ENCODE data around the gene ZG16. TPM values are rescaled to one million over a fixed set of nuclear protein-coding genes. Genes with fewer than 3 reads are reported as not detected.
"Not testable (repeated sequence)": the region's sequence is repeated elsewhere in the genome, so short reads cannot be mapped to it uniquely, and the experiment has no call there.

ZG16 gene
- total RNA-seq, 1 donor from 2014 or later: not detected

GRCh38 chr16:29753516-29753915 is 24.5 kb upstream of the ZG16 start:
- DNase-seq: no peak

GRCh38 chr16:29756654-29757053 is 21.4 kb upstream of the ZG16 start:
- no peak for DNase-seq

- not testable (repeated sequence) for DNase-seq
These were observed 21.0 kb upstream of the ZG16 start for GRCh38 chr16:29757086-29757485.

GRCh38 chr16:29757950-29758466 is 20.0 kb upstream of the ZG16 start:
- DNase-seq: no peak

- no peak for DNase-seq
These were observed 17.3 kb upstream of the ZG16 start for GRCh38 chr16:29760567-29761279.

GRCh38 chr16:29761280-29761651 is 16.8 kb upstream of the ZG16 start:
- DNase-seq: not testable (repeated sequence)

GRCh38 chr16:29761882-29762281 is 16.2 kb upstream of the ZG16 start:
- no peak for DNase-seq

- no peak for DNase-seq
These were observed 14.7 kb upstream of the ZG16 start for GRCh38 chr16:29763326-29763725.

- DNase-seq: no peak
These were observed 12.7 kb upstream of the ZG16 start for GRCh38 chr16:29765167-29766032.

GRCh38 chr16:29766571-29766970 is 11.5 kb upstream of the ZG16 start:
- DNase-seq: no peak

- no peak for DNase-seq
These were observed 11.0 kb upstream of the ZG16 start for GRCh38 chr16:29767062-29767461.

GRCh38 chr16:29769507-29769906 is 8.5 kb upstream of the ZG16 start:
- no peak for DNase-seq

- DNase-seq: no peak
These were observed 7.7 kb upstream of the ZG16 start for GRCh38 chr16:29770250-29770929.

GRCh38 chr16:29772330-29772729 is 5.7 kb upstream of the ZG16 start:
- not testable (repeated sequence) for DNase-seq

GRCh38 chr16:29774730-29775129 is 3.3 kb upstream of the ZG16 start:
- DNase-seq: no peak

- DNase-seq: no peak
These were observed 2.2 kb upstream of the ZG16 start for GRCh38 chr16:29775742-29776408.

- no peak for DNase-seq
These were observed 1.4 kb downstream of the ZG16 start for GRCh38 chr16:29779474-29779873.

GRCh38 chr16:29783094-29783953 is 5.3 kb downstream of the ZG16 start:
- not testable (repeated sequence) for DNase-seq

- DNase-seq: no peak
These were observed 6.1 kb downstream of the ZG16 start for GRCh38 chr16:29784157-29784556.

- peak; percentile 61 for DNase-seq
These were observed 6.9 kb downstream of the ZG16 start for GRCh38 chr16:29784901-29785500.

- DNase-seq: not testable (repeated sequence)
These were observed 9.1 kb downstream of the ZG16 start for GRCh38 chr16:29787155-29787554.

All from occipital lobe (tissue), 2 donors.